ENCODE measurements around the gene PKD1.

The PKD1 gene

GRCh38 chr16:2071454-2072202, 64.1 kb downstream of the PKD1 start:
- H3K36me3 ChIP-seq (ENCODE audit: control insufficient read depth, insufficient read depth, low read length), result peaks cover 23% of the 10 kb centered on the region
- no peaks in the 10 kb centered on the region for H3K27me3 ChIP-seq (ENCODE audit: control insufficient read depth, insufficient read depth, low read length)
- no peak overlapping the region for H3K4me3 ChIP-seq (ENCODE audit: low read length)
- H3K9ac ChIP-seq (ENCODE audit: low read length), result no peak overlapping the region
- no peak overlapping the region for H3K27ac ChIP-seq (ENCODE audit: low read depth, low read length)
- no peaks in the 10 kb centered on the region for H3K4me1 ChIP-seq (ENCODE audit: control insufficient read depth, insufficient read depth, low read length)

- Histone ChIP-seq H3K36me3 (ENCODE audit: control insufficient read depth, insufficient read depth, low read length) (peaks cover 29% of the 10 kb centered on the region), H3K4me1 (ENCODE audit: control insufficient read depth, insufficient read depth, low read length) (no peaks in the 10 kb centered on the region), H3K4me3 (ENCODE audit: low read length) (no peak overlapping the region), H3K27ac (ENCODE audit: low read depth, low read length) (no peak overlapping the region), H3K27me3 (ENCODE audit: control insufficient read depth, insufficient read depth, low read length) (no peaks in the 10 kb centered on the region), H3K9ac (ENCODE audit: low read length) (no peak overlapping the region)
These were observed 64.9 kb downstream of the PKD1 start for GRCh38 chr16:2070576-2071453.

- no peak overlapping the region for H3K27ac ChIP-seq (ENCODE audit: low read depth, low read length)
- no peak overlapping the region for H3K9ac ChIP-seq (ENCODE audit: low read length)
- no peaks in the 10 kb centered on the region for H3K4me1 ChIP-seq (ENCODE audit: control insufficient read depth, insufficient read depth, low read length)
- no peak overlapping the region for H3K4me3 ChIP-seq (ENCODE audit: low read length)
- H3K36me3 ChIP-seq (ENCODE audit: control insufficient read depth, insufficient read depth, low read length), result peaks cover 30% of the 10 kb centered on the region
- H3K27me3 ChIP-seq (ENCODE audit: control insufficient read depth, insufficient read depth, low read length), result no peaks in the 10 kb centered on the region
These were observed 69.6 kb downstream of the PKD1 start for GRCh38 chr16:2066139-2066538.

- peaks cover 25% of the 10 kb centered on the region for H3K36me3 ChIP-seq (ENCODE audit: control insufficient read depth, insufficient read depth, low read length)
- no peak overlapping the region for H3K4me3 ChIP-seq (ENCODE audit: low read length)
- no peak overlapping the region for H3K9ac ChIP-seq (ENCODE audit: low read length)
- H3K4me1 ChIP-seq (ENCODE audit: control insufficient read depth, insufficient read depth, low read length), result no peaks in the 10 kb centered on the region
- no peaks in the 10 kb centered on the region for H3K27me3 ChIP-seq (ENCODE audit: control insufficient read depth, insufficient read depth, low read length)
- no peak overlapping the region for H3K27ac ChIP-seq (ENCODE audit: low read depth, low read length)
These were observed 71.2 kb downstream of the PKD1 start for GRCh38 chr16:2064368-2064945.

GRCh38 chr16:2063861-2064260, 71.8 kb downstream of the PKD1 start:
- H3K27ac ChIP-seq (ENCODE audit: low read depth, low read length), result no peak overlapping the region
- H3K27me3 ChIP-seq (ENCODE audit: control insufficient read depth, insufficient read depth, low read length), result no peaks in the 10 kb centered on the region
- no peaks in the 10 kb centered on the region for H3K4me1 ChIP-seq (ENCODE audit: control insufficient read depth, insufficient read depth, low read length)
- no peak overlapping the region for H3K9ac ChIP-seq (ENCODE audit: low read length)
- H3K4me3 ChIP-seq (ENCODE audit: low read length), result no peak overlapping the region
- H3K36me3 ChIP-seq (ENCODE audit: control insufficient read depth, insufficient read depth, low read length), result peaks cover 25% of the 10 kb centered on the region

GRCh38 chr16:2062801-2063200, 72.9 kb downstream of the PKD1 start:
- Histone ChIP-seq H3K4me3 (ENCODE audit: low read length) (no peak overlapping the region), H3K27ac (ENCODE audit: low read depth, low read length) (no peak overlapping the region), H3K27me3 (ENCODE audit: control insufficient read depth, insufficient read depth, low read length) (no peaks in the 10 kb centered on the region), H3K36me3 (ENCODE audit: control insufficient read depth, insufficient read depth, low read length) (peaks cover 30% of the 10 kb centered on the region), H3K9ac (ENCODE audit: low read length) (no peak overlapping the region), H3K4me1 (ENCODE audit: control insufficient read depth, insufficient read depth, low read length) (no peaks in the 10 kb centered on the region)

GRCh38 chr16:2061526-2061925, 74.2 kb downstream of the PKD1 start:
- Histone ChIP-seq H3K27me3 (ENCODE audit: control insufficient read depth, insufficient read depth, low read length) (no peaks in the 10 kb centered on the region), H3K27ac (ENCODE audit: low read depth, low read length) (no peak overlapping the region), H3K36me3 (ENCODE audit: control insufficient read depth, insufficient read depth, low read length) (peaks cover 39% of the 10 kb centered on the region), H3K4me3 (ENCODE audit: low read length) (no peak overlapping the region), H3K4me1 (ENCODE audit: control insufficient read depth, insufficient read depth, low read length) (no peaks in the 10 kb centered on the region), H3K9ac (ENCODE audit: low read length) (no peak overlapping the region)

- Histone ChIP-seq H3K27me3 (ENCODE audit: control insufficient read depth, insufficient read depth, low read length) (no peaks in the 10 kb centered on the region), H3K36me3 (ENCODE audit: control insufficient read depth, insufficient read depth, low read length) (peaks cover 37% of the 10 kb centered on the region), H3K4me3 (ENCODE audit: low read length) (no peak overlapping the region), H3K9ac (ENCODE audit: low read length) (no peak overlapping the region), H3K27ac (ENCODE audit: low read depth, low read length) (no peak overlapping the region), H3K4me1 (ENCODE audit: control insufficient read depth, insufficient read depth, low read length) (no peaks in the 10 kb centered on the region)
These were observed 74.7 kb downstream of the PKD1 start for GRCh38 chr16:2061023-2061422.

GRCh38 chr16:2060346-2060745, 75.4 kb downstream of the PKD1 start:
- H3K36me3 ChIP-seq (ENCODE audit: control insufficient read depth, insufficient read depth, low read length), result peaks cover 31% of the 10 kb centered on the region
- H3K4me1 ChIP-seq (ENCODE audit: control insufficient read depth, insufficient read depth, low read length), result no peaks in the 10 kb centered on the region
- H3K27me3 ChIP-seq (ENCODE audit: control insufficient read depth, insufficient read depth, low read length), result no peaks in the 10 kb centered on the region
- no peak overlapping the region for H3K27ac ChIP-seq (ENCODE audit: low read depth, low read length)
- H3K9ac ChIP-seq (ENCODE audit: low read length), result no peak overlapping the region
- H3K4me3 ChIP-seq (ENCODE audit: low read length), result no peak overlapping the region

GRCh38 chr16:2058872-2059271, 76.8 kb downstream of the PKD1 start:
- Histone ChIP-seq H3K9ac (ENCODE audit: low read length) (no peak overlapping the region), H3K4me3 (ENCODE audit: low read length) (no peak overlapping the region), H3K36me3 (ENCODE audit: control insufficient read depth, insufficient read depth, low read length) (peaks cover 27% of the 10 kb centered on the region), H3K4me1 (ENCODE audit: control insufficient read depth, insufficient read depth, low read length) (no peaks in the 10 kb centered on the region), H3K27ac (ENCODE audit: low read depth, low read length) (no peak overlapping the region), H3K27me3 (ENCODE audit: control insufficient read depth, insufficient read depth, low read length) (no peaks in the 10 kb centered on the region)

- no peaks in the 10 kb centered on the region for H3K4me1 ChIP-seq (ENCODE audit: control insufficient read depth, insufficient read depth, low read length)
- no peaks in the 10 kb centered on the region for H3K27me3 ChIP-seq (ENCODE audit: control insufficient read depth, insufficient read depth, low read length)
- no peak overlapping the region for H3K4me3 ChIP-seq (ENCODE audit: low read length)
- no peak overlapping the region for H3K9ac ChIP-seq (ENCODE audit: low read length)
- H3K36me3 ChIP-seq (ENCODE audit: control insufficient read depth, insufficient read depth, low read length), result peaks cover 29% of the 10 kb centered on the region
- no peak overlapping the region for H3K27ac ChIP-seq (ENCODE audit: low read depth, low read length)
These were observed 77.3 kb downstream of the PKD1 start for GRCh38 chr16:2058420-2058819.

GRCh38 chr16:2057438-2057837, 78.3 kb downstream of the PKD1 start:
- Histone ChIP-seq H3K4me1 (ENCODE audit: control insufficient read depth, insufficient read depth, low read length) (no peaks in the 10 kb centered on the region), H3K27me3 (ENCODE audit: control insufficient read depth, insufficient read depth, low read length) (no peaks in the 10 kb centered on the region), H3K9ac (ENCODE audit: low read length) (no peak overlapping the region), H3K4me3 (ENCODE audit: low read length) (no peak overlapping the region), H3K36me3 (ENCODE audit: control insufficient read depth, insufficient read depth, low read length) (peaks cover 33% of the 10 kb centered on the region), H3K27ac (ENCODE audit: low read depth, low read length) (no peak overlapping the region)

Data from rectal smooth muscle tissue (tissue), 1 donor.